GM18909 (cell line): ENCODE results near the gene DGCR6.
"Not testable (repeated sequence)": the region's sequence is repeated elsewhere in the genome, so short reads cannot be mapped to it uniquely, and the experiment has no call there.

Experiments used
- ATAC-seq: cut with Tn5 transposase; IDR thresholded peaks from one replicate; pipeline ENCODE4 v1.9.1; 2021; ENCODE audit warnings: mild to moderate bottlenecking; ENCODE audit not compliant: unreplicated experiment, poor library complexity

Gene DGCR6

GRCh38 chr22:18905540-18906409 is at the start of gene DGCR6:
Gene DGCR6, plus strand, starts transcription at chr22:18906320. Its CDS starts 55 bp downstream, at chr22:18906375.
- peak; percentile 87 for ATAC-seq

GRCh38 chr22:18859314-18859713 is 46.8 kb upstream of the DGCR6 start:
- ATAC-seq, result not testable (repeated sequence)

DNA sequence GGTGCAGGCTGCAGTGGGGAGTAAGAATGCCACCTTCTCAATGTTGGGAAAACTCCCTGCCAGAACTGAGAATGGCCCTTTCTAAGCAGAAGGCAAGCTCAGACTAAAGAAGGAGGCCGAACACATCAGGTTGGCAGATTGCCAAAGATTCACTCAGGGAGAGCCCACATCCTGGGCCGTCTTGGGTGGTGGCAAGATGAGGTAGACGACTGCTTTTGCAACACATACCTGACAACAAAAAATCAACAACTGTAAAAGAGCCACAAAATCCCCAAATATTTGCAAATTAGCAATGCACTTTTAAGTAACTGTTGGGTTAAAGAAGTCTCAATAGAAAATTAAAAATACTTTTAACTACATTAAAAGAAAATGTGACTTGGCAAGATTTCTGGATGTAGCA is 24.9 kb upstream of the DGCR6 start:
- ATAC-seq, result not testable (repeated sequence)

DNA sequence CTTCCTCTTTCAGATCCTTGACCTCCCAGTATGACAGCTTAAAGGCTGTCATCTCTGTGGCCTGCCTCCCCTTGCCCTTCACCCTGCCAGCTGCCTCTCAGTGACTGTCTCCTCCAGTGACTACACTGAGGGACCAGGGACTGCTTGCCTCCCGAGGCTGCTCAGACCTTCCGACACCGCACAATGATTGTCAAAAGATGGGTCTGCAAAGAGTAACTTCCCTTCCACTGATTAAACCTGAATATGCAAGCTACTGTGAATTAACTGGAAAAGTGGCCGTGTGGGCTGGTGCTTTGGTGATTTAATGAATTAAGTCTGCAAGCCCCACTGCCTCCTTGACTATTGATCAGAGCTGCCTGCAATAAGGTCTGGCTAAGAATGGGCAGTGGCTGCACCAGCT is 21.7 kb upstream of the DGCR6 start:
- ATAC-seq, result not testable (repeated sequence)

DNA sequence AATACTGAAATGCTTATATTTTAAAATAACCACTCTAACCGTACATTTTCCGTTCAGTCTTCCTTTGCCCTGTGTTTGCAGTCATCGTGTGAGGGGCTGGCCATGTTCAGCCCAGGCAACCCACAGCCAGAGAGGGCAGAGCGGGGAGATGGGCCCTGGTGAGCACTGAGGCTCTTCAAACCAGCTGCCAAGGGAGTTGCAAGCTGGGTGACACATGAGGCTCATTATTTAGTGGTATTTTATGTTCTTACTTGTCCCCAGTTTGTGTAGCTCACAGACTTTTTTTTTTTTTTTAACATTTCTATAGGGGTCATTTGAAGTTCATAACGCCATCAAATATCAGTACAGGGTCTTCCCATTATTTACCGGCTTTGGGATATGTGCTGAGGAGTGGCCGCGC is 18.0 kb upstream of the DGCR6 start:
- no peak for ATAC-seq

DNA sequence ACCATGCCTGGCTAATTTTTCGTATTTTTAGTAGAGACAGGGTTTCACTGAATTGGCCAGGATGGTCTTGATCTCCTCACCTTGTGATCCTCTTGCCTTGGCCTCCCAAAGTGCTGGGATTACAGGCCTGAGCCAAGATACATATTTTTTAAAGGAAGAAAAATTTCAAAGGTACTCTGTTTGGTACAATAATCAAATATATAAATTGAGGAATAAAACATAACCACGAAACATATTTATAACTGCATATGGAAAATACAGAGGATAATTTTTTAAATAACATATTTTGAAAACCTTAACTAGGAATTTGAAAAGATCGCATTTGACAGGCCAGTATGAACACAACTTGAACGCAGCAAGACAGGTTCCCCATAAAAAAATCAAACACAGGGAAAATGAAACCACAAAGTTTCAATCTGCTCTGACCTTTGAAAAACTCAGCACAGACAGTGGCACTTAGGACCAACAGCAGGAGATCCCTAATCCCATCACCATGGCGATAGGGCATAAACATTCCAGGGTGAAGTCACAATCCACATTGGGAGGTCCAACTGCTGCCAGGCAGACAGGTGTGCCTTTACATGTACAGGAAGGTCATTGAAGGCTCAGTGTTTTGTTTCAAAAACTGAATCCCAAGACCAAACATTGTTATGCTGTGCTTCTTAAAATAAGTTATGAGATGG is 15.5 kb upstream of the DGCR6 start:
- not testable (repeated sequence) for ATAC-seq

GRCh38 chr22:18893775-18894174 is 12.3 kb upstream of the DGCR6 start:
- not testable (repeated sequence) for ATAC-seq

DNA sequence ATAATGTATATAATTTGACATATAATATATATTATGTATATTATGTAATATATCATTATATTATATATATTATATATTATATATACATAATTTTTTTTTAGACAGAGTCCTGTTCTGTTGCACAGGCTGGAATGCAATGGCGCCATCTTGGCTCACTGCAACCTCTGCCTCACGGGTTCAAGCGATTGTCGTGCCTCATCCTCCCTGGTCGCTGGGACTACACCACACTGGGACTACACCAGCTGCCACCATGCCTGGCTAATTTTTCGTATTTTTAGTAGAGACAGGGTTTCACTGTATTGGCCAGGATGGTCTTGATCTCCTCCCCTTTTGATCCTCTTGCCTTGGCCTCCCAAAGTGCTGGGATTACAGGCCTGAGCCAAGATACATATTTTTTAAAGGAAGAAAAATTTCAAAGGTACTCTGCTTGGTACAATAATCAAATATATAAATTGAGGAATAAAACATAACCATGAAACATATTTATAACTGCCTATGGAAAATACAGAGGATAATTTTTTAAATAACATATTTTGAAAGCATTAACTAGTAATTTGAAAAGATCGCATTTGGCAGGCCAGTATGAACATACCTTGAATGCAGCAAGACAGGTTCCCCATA is 10.0 kb upstream of the DGCR6 start:
- not testable (repeated sequence) for ATAC-seq

- ATAC-seq, result peak; percentile 23
Observed at GRCh38 chr22:18906410-18906745, 258 bp downstream of the DGCR6 start.

- no peak for ATAC-seq
Observed at GRCh38 chr22:18906896-18907295, 776 bp downstream of the DGCR6 start.

DNA sequence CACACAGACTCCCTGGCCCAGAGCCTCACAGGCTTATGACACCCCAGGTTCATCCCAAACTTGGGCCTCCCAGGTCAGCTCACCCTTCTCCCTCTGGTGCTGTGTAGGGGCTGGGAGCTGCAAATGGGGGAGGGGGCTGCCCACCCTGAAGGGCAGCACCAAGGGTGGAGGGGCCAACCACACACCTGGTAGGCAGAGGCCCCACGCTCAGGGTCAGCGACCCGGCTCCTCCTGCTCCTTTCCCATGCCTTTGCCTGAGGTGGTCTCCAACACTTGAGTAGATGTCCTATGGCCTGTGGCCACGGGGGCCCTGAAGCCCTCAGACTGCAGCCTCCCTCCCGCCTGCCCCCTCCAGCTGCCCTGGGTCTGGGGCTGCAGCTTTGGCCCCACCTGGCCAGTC is 3.4 kb downstream of the DGCR6 start:
- ATAC-seq, result no peak

DNA sequence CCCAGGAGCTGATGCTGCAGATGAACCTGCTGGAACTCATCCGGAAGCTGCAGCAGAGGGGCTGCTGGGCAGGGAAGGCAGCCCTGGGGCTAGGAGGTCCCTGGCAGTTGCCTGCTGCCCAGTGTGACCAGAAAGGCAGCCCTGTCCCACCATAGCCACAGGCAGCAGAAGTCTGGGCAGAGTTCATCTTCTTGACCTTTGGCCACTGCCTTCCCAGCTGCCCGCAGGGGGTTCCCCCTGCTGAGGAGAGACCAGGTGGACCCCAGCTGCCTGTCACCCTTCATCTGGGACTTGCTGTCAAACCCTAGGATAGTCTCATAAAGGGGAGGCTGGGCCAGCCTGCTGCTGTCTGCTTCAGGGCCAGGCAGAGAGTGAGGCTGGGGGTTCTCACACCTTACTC is 5.4 kb downstream of the DGCR6 start:
- ATAC-seq, result not testable (repeated sequence)

DNA sequence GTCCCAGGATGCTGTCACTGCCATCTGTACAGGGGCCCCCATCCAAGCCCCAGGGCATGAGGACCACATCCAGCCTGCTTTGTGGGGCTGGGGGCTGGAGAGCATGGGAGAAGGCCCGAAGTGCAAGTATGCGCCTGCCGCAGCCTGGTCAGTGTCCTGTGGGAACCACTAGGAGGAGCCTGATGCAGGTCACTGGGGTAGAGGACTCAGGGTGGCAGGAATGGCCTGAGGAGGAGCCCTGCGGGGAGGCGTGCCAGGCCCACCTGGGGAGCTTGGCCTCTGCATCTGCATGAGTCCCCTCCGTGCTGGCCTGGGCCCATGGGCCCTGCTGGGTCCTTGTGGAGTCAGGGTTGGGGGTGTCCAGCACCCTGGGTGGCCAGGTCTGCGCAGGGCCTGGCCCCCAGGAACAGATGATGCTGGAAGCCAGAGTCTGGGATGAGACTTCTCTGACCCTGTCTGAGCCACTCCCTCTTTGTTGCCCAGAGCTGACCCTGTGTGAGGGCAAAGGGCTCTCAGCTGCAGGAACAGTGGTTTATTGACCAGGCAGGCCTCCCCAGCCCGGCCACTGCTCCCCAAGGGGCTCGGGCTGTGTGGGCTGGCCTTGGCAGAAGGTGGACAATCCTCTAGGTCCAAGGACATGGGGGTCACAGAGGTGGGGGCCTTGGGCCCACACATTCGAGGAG is 6.3 kb downstream of the DGCR6 start:
- not testable (repeated sequence) for ATAC-seq

- ATAC-seq, result not testable (repeated sequence)
Observed at GRCh38 chr22:18914558-18914957, 8.4 kb downstream of the DGCR6 start.

DNA sequence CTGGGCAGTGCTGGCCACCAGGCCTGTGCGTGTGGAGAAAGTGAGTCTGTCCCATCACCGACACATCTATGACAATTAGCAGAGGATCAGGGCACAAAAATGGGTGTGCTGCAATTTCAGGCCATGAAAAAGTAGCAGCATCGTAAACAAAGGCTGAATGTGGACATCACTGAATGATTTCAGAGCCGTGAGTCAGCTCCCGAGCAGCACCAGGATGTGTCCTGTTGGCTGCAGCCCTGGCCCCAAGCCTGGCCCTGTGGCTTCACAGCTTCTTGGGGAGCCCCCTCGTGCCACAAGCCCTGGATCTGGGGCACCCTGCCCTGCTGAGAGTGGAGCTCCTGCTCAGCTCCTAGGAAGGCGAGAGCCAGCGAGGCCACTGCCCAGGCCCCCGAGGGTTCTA is 9.4 kb downstream of the DGCR6 start:
- ATAC-seq, result not testable (repeated sequence)

DNA sequence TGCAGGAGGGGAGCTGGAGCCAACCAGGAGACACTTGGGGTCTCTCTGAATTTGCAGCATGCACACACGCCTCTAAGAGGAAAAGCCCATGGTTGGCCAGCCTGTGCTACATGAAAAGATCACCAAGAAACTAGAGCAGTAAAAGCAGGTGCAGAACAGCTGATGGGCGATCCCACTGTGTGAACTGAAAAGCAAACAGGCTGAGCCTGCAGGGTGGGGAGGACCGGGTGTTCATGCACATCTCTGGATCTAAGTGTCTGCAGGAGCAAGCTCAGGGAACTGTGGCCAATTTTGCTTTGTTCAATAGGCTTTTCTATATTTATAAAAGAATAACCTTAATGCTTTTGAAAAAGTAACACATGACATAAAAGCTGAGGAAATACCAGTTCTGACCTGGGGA is 11.7 kb downstream of the DGCR6 start:
- not testable (repeated sequence) for ATAC-seq

DNA sequence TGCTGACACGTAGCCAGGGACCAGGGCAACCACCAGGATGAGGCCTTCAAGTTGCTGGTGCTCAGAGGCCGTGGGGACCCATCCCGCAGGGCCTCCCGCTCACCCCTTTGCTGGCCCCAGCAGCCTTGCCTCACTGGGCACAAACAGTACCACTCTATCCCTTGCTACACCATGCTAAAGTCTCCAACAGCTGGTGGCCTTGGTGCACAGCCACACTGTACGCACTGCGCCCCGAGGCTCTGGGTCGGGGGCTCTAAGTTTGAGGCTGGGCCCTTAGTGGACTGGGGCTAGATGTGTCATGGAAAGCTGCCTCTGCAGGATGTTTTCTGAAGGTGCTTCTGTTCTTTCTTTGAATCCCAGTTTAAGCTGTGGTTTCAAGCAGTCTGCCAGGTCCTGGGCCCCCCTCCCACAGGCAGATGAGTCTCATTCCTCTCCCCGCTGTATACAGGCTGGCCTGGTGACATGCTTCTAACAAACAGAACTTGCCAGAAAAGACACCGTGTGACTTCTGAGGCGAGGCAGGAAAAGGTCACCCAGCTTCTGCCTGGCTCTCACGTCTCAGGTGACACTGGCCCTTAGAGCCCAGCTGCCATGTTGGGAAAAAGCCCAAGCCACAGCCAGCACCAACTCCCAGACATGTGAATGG is 14.3 kb downstream of the DGCR6 start:
- not testable (repeated sequence) for ATAC-seq

- ATAC-seq, result no peak
Observed at GRCh38 chr22:18925368-18926064, 19.4 kb downstream of the DGCR6 start.

- no peak for ATAC-seq
Observed at GRCh38 chr22:18927020-18927419, 20.9 kb downstream of the DGCR6 start.

DNA sequence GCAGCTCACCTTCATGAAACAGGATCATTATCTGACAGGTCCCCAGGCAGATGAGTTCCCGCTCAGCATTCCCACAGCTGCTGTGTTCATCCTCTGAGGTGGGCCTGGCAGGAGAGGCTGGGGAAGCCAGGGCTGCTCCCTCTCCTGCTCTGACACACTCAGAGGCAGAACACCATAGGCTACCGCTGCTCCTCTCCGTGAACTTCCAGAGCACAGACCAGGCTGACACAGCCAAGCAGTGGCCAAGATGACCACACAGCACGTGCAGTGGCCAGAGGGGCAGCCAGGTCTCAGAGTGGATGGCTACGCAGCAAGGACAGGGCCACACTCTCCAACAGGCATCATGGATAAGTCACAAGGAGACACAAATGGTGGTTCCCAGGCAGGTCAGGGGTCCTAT is 21.5 kb downstream of the DGCR6 start:
- ATAC-seq, result no peak
